Keratinocyte (primary cell): Measurements from ENCODE around the gene FUOM. TPM values are rescaled to one million over a fixed set of nuclear protein-coding genes. Genes with fewer than 3 reads are reported as not detected.

Experiments
- DNase-seq: peaks from one replicate; pipeline ENCODE4 v3.0.0-alpha.2; 2011; ENCODE audit warnings: low read depth, missing footprints, low spot score
- FAIRE-seq: peaks from 2 replicates; lab custom pipeline; 2011; peaks lifted over from hg19 to GRCh38; lab: Jason Lieb, UNC
- H2AFZ ChIP-seq: 2 replicates; pipeline ENCODE4 v1.6.0; 2012; ENCODE audit warnings: low read length, control low read depth, inconsistent platforms; ENCODE audit not compliant: control insufficient read depth
- H3K27ac ChIP-seq: 2 replicates; pipeline ENCODE4 v1.5.1; 2011; ENCODE audit warnings: low read length; ENCODE audit not compliant: control insufficient read depth, insufficient read depth
- H3K27me3 ChIP-seq: 3 replicates; pipeline ENCODE4 v1.6.0; 2011; ENCODE audit warnings: low read length; ENCODE audit not compliant: control insufficient read depth, insufficient read depth; ENCODE audit errors: extremely low read depth
- H3K36me3 ChIP-seq, 2 experiments: 2 replicates in 1 of 2; 3 replicates in 1 of 2; pipeline ENCODE4 v1.5.1; 2011; ENCODE audit warnings: low read length in 2 of 2, mild to moderate bottlenecking in 1 of 2; ENCODE audit not compliant: control insufficient read depth in 2 of 2, insufficient read depth in 2 of 2; ENCODE audit errors: extremely low read depth in 1 of 2
- H3K4me1 ChIP-seq: 3 replicates; pipeline ENCODE4 v1.5.1; 2011; ENCODE audit warnings: low read length; ENCODE audit not compliant: control insufficient read depth, insufficient read depth; ENCODE audit errors: extremely low read depth
- H3K4me2 ChIP-seq: 3 replicates; pipeline ENCODE4 v1.6.0; 2011; ENCODE audit warnings: low read depth, low read length; ENCODE audit not compliant: control insufficient read depth, insufficient read depth; ENCODE audit errors: extremely low read depth
- H3K4me3 ChIP-seq, 3 experiments: fragments of 200-600 bp in 1 of 3; sonication (generic) in 1 of 3; 2 replicates in 2 of 3; 3 replicates in 1 of 3; pipeline ENCODE4 v1.5.1; 2011 to 2016; ENCODE audit warnings: low read length in 3 of 3, mild to moderate bottlenecking in 3 of 3, control low read depth in 2 of 3, inconsistent platforms in 1 of 3, low read depth in 1 of 3, mixed read lengths in 1 of 3, mixed run types in 1 of 3, moderate library complexity in 1 of 3; ENCODE audit not compliant: control insufficient read depth in 2 of 3, insufficient read depth in 2 of 3; ENCODE audit errors: extremely low read depth in 1 of 3
- H3K79me2 ChIP-seq: 2 replicates; pipeline ENCODE4 v1.6.0; 2012; ENCODE audit warnings: low read length; ENCODE audit not compliant: control insufficient read depth, insufficient read depth
- H3K9ac ChIP-seq: 3 replicates; pipeline ENCODE4 v1.6.0; 2011; ENCODE audit warnings: low read length; ENCODE audit not compliant: control insufficient read depth, insufficient read depth; ENCODE audit errors: extremely low read depth
- H3K9me1 ChIP-seq: 3 replicates; pipeline ENCODE4 v1.6.0; 2011; ENCODE audit warnings: low read length; ENCODE audit not compliant: control insufficient read depth, insufficient read depth; ENCODE audit errors: extremely low read depth
- H3K9me3 ChIP-seq: 2 replicates; pipeline ENCODE4 v1.5.1; 2012; ENCODE audit warnings: low read depth, low read length; ENCODE audit not compliant: control insufficient read depth
- H4K20me1 ChIP-seq: 3 replicates; pipeline ENCODE4 v1.6.0; 2011; ENCODE audit warnings: low read length; ENCODE audit not compliant: control insufficient read depth, insufficient read depth; ENCODE audit errors: extremely low read depth
- CTCF ChIP-seq, 3 experiments: IDR thresholded peaks in 1 of 3; conservative IDR thresholded peaks in 1 of 3; optimal IDR thresholded peaks in 1 of 3; 2 replicates in 2 of 3; 3 replicates in 1 of 3; pipeline versions ENCODE3 to v1.5.1; 2011; ENCODE audit warnings: low read length in 3 of 3, mild to moderate bottlenecking in 3 of 3, moderate library complexity in 2 of 3, control low read depth in 1 of 3, inconsistent platforms in 1 of 3; ENCODE audit not compliant: insufficient read depth in 2 of 3; ENCODE audit errors: extremely low read depth in 1 of 3
- EZH2 ChIP-seq: IDR thresholded peaks from one replicate; pipeline ENCODE4 v1.6.1; 2012; ENCODE audit warnings: inconsistent platforms, mild to moderate bottlenecking, low read length, moderate library complexity
- dilution Hi-C: fragments of 300-500 bp; cut with MboI; formaldehyde crosslinking; loops from one replicate; pipeline ENCODE4 v1.7.0; 2020; ENCODE audit warnings: low sequenced_read_pairs; ENCODE audit not compliant: extremely low pct_ligation_motif_present
- polyA plus RNA-seq, 5 experiments: library from polyadenylated mRNA; depleted of rRNA in 3 of 5; stranded (reverse) in 3 of 5; stranded (forward) in 1 of 5; unstranded in 1 of 5; fragments of >200 nt; gene quantifications; 1 replicate in 1 of 5; 2 replicates in 3 of 5; 3 replicates in 1 of 5; pipeline versions ENCODE4 v1.2.1 to v1.2.3, GENCODE V29; 2011 to 2012; ENCODE audit warnings: missing spikeins in 2 of 5, low read depth in 1 of 5, low replicate concordance in 1 of 5

FUOM gene
- polyA plus RNA-seq, 1 donor (not counting 4 experiments of a cell fraction or from before 2014, with no cell fraction given), result 11.3 TPM

- Histone ChIP-seq H4K20me1 (no peaks in the 10 kb centered on the region), H3K27me3 (no peaks in the 10 kb centered on the region), H3K36me3 (peaks cover 29 to 31% of the 10 kb centered on the region in 2 experiments), H3K4me1 (no peaks in the 10 kb centered on the region), H3K79me2 (peaks cover 36% of the 10 kb centered on the region), H3K4me2 (no peak overlapping the region), H3K27ac (no peak overlapping the region), H3K4me3 (no peak overlapping the region), H3K9me3 (no peaks in the 10 kb centered on the region), H2AFZ (no peak overlapping the region), H3K9ac (no peak overlapping the region), H3K9me1 (no peaks in the 10 kb centered on the region)
- dilution Hi-C loops, result no loop called here
- TF ChIP-seq CTCF (optimal IDR thresholded peaks at IDR 0.05 in 1 of 3, IDR thresholded peaks at IDR 0.05 in 1 of 3, conservative IDR thresholded peaks at IDR 0.05 in 1 of 3; ENCODE audit: extremely low read depth in 1 of 3, insufficient read depth in 2 of 3, low read length in 3 of 3) (no peak), EZH2 (no peak)
- FAIRE-seq, result no peak
- no peak for DNase-seq
Observed at GRCh38 chr10:133401500-133401899, 43.7 kb upstream of the FUOM start.

- H3K79me2 ChIP-seq, result peaks cover 38% of the 10 kb centered on the region
- no peak overlapping the region for H3K4me2 ChIP-seq
- no peak for TF ChIP-seq EZH2
- no peak for TF ChIP-seq CTCF (optimal IDR thresholded peaks at IDR 0.05 in 1 of 3, IDR thresholded peaks at IDR 0.05 in 1 of 3, conservative IDR thresholded peaks at IDR 0.05 in 1 of 3; ENCODE audit: extremely low read depth in 1 of 3, insufficient read depth in 2 of 3, low read length in 3 of 3)
- H3K4me3 ChIP-seq, result no peak overlapping the region
- no peak overlapping the region for H3K9ac ChIP-seq
- no peaks in the 10 kb centered on the region for H3K9me3 ChIP-seq
- H4K20me1 ChIP-seq, result no peaks in the 10 kb centered on the region
- no peaks in the 10 kb centered on the region for H3K9me1 ChIP-seq
- FAIRE-seq, result peak; percentile 9
- peaks cover 31 to 36% of the 10 kb centered on the region in 2 experiments for H3K36me3 ChIP-seq
- no peak for DNase-seq
- no peak overlapping the region for H2AFZ ChIP-seq
- H3K27me3 ChIP-seq, result no peaks in the 10 kb centered on the region
- peaks cover under 1% of the 10 kb centered on the region for H3K4me1 ChIP-seq
- H3K27ac ChIP-seq, result no peak overlapping the region
- dilution Hi-C loops, result no loop called here
Observed at GRCh38 chr10:133400624-133401424, 43.0 kb upstream of the FUOM start.
